CD4-positive, alpha-beta T cell treated with Interleukin-2 at 100 ng/mL for 4 hours (primary cell): Measurements from ENCODE around the gene NAPA.

ENCODE experiments used
- DNase-seq: peaks from one replicate; pipeline ENCODE4 v3.0.0-alpha.2; 2020; ENCODE audit warnings: low spot score

Gene NAPA

DNA sequence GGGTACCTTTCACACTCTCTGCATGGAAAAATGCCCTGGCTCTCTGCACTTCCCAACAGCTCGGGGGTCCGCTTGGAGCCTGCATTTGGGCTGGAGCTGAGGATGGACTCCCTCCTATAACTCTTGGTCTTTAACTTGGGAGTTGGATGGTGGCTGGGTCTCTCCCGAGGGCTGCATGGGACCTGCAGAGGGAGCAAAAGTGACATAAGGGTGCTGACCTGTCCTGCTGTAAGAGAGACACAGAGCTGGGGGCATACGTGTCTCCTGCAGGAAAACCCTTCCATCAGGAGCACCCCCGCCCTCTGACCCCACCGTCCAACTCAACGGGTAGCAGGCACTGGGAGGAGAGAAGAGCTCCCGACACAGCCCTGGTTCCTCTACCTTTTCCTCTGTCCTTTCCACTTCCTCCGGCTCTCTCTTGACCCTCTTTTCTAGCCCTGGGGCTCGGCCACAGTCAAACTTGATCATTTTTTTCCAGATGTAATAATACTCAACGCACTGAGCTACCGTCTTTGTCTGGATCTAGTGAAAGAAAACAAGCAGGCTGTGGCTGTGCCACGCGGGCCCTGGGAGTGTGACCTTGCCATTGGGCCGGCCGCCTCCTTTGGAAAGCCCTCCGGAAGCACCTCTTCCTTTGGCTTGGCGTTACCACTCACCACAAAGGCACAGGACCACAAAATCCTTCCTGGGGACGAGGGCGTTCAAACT lies 6.8 kb upstream of the NAPA start:
- no peak for DNase-seq

- DNase-seq: no peak
Measured at GRCh38 chr19:47520839-47521238, 6.0 kb upstream of the NAPA start.

DNA sequence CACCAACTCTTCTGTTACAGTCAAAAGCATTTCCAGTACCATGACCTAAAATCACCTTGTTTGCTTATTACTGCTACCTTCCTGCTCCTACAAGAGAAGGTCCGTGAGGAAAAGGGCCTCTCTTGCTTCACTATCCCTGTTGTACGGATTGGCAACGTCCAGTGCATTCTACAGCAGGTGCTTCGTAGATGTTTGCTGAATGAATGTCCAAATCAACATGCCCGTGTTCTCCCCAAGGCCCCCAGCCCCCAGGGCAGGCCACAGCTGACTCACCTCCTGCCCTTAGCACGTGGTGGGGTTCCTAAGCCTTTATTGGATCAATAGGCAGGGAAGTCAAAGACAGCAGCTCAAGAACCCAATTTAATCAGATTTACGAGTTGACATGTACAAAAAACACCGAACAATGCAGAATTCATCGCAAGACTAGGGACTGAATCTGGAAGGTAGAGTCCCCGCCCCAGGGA lies 5.5 kb upstream of the NAPA start:
- DNase-seq: no peak

GRCh38 chr19:47518854-47519253 lies 4.0 kb upstream of the NAPA start:
- no peak for DNase-seq

DNA sequence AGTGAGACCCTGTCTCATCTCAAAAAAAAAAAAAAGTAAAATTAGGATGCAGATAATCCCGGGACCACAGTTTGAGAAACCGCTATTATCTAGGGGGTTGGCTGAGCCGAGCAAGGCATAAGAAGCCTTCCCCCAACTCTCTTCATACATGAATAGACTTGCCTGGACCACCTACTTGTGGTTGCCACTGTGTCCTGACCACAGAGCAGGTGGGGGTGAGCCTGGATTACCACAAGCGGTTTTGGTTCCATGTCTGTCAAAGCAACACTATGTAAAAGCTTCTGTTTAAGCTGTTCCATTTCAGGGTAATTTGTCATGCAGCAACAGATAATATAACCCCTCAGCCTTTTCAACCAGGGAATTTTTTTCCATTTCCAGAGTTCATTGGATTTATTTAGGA lies 3.3 kb upstream of the NAPA start:
- DNase-seq: peak; percentile 53

DNA sequence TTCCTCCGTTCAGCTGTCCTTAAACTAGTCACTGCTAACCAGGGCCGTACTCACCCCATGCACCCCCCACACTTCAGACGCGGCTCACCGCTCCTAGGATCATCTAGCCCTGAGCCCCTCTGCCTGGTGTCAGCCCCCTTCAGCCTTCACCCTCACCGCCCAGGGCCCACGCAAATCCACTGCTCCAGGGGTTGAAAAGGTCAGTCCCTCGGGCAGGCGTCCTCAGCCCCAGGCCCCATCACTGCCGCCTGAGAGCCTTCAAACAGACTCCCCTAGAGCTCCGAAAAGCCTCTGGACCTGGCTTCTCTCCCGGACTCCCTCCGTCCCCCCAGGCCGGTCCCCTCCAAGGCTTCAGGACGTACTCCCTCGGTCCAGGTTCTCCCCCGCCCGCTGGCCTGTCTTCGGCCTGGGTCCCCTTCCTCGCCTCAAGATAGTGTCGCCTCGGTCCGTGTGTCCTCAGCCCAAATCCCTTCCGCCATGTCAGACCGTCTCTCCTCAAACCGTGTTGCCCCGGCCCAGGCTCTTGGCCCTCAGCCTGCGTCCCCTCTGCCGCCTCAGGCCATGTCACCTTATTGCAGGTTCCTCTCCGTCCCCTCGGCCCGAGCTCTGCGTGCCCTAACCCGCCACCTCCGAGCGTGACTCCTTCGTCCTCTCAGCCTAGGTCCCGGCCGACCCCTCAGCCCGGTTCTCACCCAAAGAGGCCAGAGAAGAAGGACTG lies 553 bp downstream of the NAPA start:
- DNase-seq: no peak

- DNase-seq: no peak
Measured at GRCh38 chr19:47512948-47513319, 1.9 kb downstream of the NAPA start.

DNA sequence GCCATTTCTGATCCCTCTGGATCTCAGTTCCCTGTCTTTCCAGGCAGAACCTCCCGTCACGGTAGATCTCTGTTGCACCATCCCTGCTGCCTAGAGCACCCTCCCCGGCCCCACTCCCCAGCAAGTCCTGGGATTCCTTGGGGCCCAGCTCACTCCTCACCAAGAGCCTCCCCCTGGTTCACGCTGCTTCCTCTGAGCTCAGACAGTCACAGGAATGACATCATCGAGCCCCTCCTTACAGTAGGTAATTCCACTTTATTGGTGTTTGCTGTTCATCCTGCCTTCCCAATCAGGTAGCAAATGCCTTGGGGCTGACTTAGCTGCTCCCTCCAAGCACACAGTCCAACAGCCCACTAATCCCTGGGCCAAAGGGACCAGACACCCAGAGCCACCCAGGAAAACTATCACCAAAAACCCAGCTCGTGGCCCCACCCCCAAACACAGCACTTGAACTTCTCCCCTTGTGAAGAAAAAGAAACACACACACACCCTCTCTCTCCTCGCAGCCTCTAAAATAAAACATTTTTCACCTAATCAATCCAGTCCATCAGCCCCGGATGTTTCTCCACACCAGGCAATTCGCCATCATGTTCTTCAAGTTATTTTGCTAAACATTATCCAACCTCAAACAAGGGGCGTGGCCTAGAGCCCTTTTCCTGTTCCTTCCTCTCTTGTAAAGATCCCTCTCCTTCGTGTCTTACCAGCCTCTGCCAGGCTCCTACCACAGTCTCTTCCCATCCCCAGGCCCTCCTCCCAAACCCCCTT lies 2.5 kb downstream of the NAPA start:
- DNase-seq: no peak

GRCh38 chr19:47511681-47512080 lies 3.2 kb downstream of the NAPA start:
- no peak for DNase-seq

GRCh38 chr19:47511128-47511517 lies 3.7 kb downstream of the NAPA start:
- no peak for DNase-seq

DNA sequence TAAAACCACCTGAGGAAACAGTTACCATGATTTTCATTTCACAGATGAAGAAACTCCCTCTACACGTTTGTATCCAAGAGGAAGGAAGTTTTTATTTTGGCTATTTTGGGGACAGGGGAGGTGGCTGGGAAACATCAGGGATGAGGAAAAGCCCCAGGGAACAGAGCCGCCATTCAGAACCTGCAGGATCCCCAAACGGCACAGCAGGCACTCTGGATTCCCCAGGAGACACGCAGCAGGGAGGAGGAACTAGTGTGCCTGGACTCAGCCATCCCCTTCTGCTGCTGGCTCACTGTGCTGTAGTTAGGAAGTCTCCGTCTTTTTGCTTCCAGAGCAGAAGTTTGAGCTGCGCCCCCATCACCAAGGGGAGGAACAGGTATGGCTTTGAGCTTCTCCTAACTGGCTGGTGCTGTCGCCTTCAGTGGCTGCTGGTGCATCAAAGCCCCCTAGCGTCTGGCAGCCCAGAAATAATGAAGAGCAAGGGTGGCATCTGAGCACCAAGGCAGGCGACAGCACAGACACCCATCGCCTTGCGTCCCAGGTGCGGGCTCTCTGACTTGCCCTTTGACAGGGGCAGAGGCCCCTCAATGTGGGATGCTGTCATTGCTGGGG lies 4.2 kb downstream of the NAPA start:
- no peak for DNase-seq

GRCh38 chr19:47509973-47510372 lies 4.9 kb downstream of the NAPA start:
- DNase-seq: no peak

DNA sequence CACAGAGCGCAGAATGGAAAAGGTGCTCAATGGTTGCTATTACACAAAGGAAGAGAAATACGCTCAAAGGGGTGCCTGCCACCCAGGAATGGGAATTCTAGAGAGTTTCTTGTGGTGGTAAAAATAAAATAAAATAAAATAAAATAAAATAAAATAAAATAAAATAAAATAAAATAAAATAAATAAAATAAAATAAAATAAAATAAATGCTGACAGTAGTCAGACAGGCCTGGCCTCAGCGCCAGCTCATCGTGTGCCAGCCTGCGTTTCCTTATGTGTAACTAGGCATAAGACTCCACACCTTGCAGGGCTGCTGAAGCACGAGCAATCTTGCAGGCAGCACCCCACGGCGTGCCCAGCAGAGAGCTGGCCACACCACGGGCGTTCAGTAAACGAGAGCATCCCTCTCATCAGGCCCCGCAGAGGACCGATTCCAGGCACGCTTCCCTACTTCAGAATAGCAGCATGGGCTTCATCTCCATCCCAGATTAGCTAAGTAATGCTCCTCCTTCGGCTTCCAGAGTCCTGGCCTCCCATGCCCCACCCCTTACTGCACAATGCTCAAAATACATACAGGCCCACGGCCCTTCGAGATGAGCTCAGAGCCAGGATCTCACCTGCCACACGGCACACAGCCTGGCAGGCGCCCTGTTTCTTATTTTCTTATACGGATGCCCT lies 5.6 kb downstream of the NAPA start:
- DNase-seq: no peak

GRCh38 chr19:47508721-47509120 lies 6.1 kb downstream of the NAPA start:
- no peak for DNase-seq

DNA sequence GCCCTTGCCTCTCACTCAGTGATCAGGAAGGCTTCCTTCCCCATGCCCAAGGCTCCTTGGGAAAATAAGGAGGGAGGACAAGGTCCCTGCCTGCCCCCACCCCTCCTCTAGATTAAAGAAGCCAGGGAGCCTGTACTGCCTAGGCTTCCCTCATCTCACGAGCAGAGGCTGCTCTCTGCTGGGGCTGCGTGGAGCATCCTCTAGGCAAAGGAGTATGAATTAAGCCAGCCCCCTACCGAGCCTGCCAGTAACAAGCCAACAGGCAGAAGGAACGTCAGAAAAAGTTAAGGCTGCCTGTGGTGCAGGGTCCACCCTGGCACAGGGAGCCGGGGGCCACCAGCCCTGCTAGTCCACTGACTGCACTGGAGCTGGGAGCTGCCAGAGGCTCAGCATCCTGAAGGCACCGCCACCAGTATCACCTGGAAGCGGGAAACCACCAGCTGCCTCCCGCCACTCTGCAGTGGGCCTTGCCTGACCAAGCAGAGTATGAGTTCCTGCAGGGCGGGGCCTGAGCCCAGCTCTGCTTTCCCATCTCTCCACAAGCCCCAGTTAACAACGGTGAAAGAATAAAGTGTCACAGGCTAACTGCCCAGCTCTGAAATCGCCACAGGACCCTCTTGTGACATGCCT lies 6.8 kb downstream of the NAPA start:
- no peak for DNase-seq

- no peak for DNase-seq
Measured at GRCh38 chr19:47507012-47507411, 7.9 kb downstream of the NAPA start.

GRCh38 chr19:47506459-47506858 lies 8.4 kb downstream of the NAPA start:
- DNase-seq: no peak

DNA sequence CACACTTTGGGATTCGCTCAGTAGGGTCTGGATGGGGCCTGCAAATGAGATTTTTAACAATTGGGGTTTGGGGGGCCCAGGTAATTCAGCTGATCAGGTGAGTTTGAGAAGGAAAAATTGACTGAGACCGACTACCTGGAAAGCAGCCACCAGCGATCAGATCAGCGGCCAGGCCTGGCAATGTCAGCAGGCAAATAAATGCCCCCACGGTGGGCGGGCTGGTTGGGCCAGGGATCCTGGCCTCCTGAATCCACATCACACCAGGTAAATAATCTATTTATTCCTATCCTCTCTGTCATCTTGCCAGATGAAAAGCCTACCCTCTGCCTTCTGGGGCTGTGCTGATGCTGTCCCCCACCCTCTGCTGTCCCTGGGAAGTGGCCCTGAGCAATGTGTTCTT lies 9.4 kb downstream of the NAPA start:
- no peak for DNase-seq

DNA sequence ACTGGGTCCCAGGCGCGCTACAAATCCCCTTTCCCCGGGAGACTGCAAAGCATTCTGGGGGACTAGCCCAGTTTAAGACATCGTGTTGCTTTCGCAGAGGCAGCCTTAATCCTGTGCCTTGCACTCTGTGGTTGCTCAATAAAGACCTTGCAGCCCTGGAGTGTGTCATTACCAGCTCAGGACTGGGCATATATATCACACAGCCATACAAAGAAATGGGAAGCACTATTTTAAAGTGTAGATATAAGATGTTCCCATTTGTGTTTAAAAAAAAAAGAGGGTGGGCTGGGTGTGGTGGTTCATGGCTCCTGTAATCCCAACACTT lies 11.1 kb downstream of the NAPA start:
- no peak for DNase-seq

GRCh38 chr19:47503130-47503825 lies 11.6 kb downstream of the NAPA start:
- no peak for DNase-seq
